ENCODE data around the gene CDK14.

Gene CDK14

DNA sequence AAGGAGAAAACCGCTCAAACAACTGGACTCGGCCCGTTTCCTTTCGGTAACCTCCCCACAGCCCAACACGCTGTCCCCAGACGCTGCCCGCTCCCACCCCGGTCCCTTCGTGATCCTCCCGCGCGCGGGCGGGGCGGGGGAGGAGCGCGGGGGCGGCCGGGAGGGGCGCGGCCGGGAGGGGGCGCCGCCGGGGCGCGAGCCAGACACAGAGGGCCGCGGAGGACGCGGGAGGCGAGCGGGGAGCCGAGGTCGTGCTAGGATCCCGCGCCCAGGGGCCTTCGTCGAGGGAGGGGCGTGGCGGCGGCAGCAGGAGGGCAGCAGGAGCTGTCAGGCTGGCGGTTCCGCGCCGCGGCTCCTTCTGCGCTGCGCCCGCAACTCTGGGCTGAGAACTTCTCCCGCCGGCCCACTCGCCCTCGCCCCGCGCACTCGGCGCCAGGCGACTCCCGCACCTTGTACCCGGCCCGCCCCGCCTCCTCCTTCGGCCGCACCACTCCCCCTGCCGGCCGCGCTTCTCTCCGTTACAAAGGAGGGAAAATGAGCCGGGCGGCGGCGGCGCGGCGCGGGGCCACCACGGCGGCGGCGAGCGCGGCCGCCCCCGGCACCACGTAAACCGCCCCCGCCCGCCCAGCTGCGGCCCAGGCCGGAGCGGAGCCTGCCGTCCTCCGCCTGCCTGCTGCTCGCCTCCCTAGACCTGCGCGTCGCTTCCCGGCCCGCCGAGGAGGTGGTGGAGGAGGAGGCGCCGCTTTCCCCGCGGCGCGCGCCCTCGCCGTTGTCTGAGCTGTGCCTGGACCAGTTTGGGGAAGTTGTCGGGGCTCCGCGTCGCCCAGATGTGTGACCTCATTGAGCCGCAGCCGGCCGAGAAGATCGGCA is at the start of gene CDK14:
CDK14 (plus strand) TSS at position 521 of the 870 bp plus-strand sequence; CDS start at position 828, 307 bp downstream.
- DNase-seq: peak; percentile 56

DNA sequence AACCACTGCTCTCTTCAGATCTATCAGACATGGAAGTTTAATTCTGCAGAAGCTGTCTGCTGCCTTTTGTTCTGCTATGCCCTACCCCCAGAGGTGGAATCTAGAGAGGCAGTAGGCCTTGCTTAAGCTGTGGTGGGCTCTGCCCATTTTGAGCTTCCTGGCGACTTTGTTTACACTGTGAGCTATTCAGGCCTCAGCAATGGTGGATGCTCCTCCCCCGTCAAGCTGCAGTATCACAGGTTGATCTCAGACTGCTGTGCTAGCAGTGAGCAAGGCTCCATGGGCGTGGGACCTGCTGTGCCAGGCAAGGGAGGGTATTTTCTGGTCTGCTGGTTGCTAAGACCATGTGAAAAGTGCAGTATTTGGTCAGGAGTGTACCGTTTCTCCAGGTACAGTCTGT is 45.1 kb upstream of the CDK14 start:
- DNase-seq: no peak

DNA sequence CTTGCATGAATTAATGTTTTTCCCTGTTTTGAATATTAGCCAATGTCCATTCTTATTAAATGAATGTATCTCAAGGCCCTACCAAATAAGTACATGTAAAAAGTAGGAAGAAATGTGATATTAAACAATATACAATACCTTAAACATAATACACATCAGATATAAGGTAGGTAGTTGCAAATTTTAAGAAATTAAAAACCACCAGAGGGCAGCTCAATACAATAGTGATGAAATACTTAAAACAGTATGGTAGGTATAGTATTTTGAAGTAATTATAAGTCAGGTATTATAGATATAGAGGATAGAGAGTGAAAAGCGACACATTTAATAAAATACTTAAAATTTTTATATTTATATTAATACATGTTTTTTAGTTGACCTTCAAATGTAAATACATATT is 43.6 kb upstream of the CDK14 start:
- DNase-seq: no peak

DNA sequence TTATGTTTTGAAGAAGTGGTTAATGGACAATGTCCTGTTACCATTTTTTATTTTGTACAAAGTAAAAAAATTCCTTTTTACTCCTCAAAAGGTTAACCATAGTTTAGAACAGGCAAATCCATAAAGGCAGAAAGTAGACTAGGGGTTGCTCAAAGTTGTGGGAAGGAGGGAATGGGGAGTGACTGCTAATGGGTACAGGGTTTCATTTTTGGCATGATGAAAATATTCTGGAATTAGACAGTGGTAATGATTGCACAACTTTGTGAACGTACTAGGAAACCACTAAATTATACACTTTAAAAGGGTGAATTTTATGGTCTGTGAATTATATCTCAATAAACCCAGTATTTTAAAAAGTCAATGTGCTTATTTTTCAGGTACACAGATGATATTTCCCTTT is 35.4 kb upstream of the CDK14 start:
- DNase-seq: no peak

DNA sequence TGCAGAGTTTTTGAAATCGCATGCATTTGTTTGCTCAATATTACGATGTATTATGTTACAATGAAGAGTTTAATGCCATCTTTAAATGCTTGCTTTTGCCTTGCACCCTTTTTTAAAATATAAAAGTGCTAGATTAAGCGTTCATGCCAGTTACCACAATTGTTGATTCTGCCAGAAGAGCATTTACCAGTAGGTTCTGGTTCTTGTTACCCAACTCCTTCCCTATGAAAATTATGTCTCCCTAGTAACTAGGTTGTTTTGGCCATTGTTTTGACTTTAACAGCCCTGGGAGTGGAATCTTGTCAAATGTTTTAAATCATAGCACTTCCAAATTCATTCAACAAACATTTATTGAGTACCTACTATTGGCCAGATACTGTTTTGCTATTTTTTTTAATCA is 32.8 kb upstream of the CDK14 start:
- no peak for DNase-seq

DNA sequence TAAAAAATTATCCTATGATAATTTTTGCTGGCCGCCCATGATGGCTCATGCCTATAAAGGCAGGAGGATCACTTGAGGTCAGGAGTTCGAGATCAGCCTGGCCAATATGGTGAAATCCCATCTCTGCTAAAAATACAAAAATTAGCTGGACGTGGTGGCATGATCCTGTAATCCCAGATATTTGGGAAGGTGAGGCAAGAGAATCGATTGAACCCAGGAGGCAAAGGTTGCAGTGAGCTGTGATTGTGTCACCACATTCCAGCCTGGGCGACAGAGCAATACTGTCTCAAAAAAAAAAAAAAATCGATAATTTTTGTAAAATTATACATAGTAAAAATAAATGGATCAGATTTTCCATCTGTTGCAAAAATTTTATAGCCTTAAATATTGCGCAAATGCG is 31.7 kb upstream of the CDK14 start:
- no peak for DNase-seq

DNA sequence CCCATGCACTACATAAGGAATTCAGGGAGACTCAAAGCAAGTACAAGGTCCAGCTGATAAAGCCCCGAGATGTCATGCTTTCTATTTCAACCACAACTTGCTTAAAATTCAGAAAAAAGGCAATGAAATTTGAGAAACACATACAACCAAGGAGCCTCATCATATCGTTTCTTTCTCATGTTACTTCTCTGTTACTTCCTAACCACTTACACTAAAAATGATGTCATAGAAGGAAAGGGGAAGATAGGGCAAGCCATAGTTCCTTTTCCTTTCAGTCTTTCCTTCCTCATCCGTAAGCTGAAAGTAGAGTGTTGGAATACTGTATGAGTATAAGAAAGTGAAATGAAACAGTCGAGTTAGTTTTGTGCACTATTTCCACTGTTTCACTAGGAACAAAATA is 27.9 kb upstream of the CDK14 start:
- DNase-seq: no peak

DNA sequence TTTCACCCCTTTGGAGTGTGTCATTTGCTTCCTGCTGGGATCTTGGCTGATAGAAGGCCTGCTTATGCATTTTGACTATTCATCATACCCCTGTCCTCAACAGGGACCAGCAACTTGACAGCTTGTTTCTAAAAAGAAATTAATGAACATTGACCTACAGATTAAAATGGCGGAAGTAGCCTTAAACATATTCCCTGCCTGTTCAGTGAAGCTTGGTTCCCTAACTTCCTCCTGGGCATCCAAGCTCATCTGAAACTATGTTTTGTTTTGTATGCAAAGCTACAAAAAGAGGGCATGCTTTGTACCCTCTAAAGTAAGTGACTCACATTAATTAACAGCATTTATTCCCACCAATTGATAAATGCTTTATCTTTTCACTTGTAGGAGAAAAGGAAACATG is 26.8 kb upstream of the CDK14 start:
- DNase-seq: no peak

DNA sequence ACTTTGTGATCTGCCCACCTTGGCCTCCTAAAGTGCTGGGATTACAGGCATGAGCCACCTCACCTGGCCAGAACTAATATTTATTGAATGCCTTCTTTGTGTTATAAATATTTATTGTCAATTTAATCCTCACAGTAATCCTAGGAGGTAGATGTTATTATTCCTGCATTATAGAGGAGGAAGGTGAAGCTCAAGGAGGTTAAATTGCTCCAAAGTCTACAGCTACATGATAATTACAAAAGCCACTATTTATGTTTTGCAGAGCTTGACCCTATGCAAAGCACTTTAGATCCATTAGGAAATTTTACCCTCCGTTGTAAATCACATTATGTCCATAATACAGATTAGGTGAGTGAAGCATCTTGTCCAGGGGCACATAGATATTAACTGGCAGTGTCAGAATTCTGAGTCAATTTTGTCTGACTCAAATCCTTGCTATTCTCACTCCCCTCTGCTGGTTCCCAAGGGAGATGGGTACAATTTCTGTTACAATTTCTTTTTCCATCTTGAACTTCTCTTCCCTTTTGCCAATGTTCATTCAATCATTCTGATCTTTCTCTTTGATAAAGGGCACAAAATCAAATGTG is 25.7 kb upstream of the CDK14 start:
- DNase-seq: no peak

DNA sequence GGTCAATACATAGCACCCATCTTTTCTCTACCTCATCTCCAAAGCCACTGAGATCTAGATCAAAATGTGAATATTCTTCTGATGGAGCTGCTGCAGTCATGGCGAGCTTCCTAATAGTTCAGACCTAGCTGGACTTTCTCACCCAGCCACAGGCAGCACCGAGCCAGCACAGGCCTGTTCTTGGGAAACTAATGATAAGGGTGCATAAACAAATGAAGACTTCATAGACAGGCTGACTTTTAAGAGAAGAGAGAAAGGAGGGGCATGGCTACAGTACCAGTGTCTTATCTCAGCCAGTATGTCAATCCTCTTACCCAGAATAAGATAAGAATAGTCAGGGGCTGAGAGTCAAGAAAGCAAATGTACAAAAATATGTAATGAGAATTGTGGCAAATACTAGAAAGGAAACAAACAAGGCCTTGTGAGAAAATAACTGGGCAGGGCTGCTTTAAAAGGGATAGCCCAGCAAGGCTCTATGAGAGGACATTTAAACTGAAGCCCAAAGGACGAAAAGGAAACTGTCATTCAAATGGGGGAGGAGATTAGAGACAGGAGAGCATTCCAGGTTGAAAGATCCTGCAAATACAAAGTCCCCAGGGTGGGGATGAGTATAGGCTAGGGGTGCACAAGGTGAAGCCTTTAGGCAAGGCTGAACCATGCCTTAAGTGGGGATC is 21.8 kb upstream of the CDK14 start:
- no peak for DNase-seq

DNA sequence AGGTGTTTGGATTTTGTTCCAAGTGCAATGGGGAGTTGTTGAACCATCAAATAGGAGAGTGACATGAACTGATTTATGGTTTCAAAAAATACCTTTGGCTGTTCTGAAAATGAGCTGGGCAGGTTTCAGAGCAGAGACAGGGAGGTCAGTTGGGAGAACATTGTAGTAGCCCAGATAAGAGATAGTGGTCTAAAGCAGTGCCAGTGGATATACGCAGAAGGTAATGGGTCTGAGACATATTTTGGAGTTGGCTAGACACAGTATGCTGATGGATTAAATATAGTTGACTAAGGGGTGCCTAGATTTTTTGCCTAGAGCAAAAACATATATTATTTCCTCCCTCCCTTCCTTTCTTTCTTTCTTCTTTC is 21.3 kb upstream of the CDK14 start:
- DNase-seq: no peak

DNA sequence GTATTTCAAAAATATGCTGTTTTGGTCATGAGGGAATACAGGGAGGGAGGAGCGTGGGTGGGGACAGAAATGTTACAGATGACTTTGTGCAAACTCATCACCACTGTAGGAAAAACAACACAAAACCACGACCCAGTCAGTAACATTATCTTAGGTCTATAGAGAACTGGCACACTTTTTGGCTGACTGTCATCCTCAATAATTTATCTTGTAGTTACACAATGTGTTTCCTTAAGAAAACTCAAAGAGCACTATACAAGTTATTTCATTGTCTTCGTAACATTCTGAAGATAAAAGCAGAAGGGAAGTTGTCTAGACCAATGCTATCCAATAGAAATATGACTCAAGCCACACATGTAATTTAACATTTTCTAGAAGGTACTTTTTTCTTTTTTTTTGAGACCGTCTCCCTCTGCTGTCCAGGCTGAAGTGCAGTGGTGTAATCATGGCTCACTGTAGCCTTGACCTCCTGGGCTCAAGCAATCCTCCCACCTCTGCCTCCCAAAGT is 16.9 kb upstream of the CDK14 start:
- DNase-seq: no peak

DNA sequence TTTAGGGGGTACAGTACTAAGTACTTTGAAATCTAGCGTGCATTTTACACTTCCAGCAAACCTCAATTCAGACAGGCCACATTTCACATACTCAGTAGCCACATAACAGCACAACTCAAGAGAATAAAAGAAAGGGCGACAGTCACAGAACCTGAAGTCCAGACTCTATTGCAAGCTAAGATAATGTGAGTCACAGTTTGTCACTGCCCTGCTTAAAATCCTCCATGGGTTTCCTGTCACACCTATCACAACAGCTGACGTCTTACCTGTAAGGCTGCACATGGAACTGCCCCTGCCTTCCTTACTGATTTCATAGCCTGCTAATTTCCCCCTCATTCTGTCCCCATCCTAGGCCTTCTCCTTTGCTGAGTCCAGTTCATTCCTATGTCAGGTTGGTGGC is 16.1 kb upstream of the CDK14 start:
- no peak for DNase-seq

DNA sequence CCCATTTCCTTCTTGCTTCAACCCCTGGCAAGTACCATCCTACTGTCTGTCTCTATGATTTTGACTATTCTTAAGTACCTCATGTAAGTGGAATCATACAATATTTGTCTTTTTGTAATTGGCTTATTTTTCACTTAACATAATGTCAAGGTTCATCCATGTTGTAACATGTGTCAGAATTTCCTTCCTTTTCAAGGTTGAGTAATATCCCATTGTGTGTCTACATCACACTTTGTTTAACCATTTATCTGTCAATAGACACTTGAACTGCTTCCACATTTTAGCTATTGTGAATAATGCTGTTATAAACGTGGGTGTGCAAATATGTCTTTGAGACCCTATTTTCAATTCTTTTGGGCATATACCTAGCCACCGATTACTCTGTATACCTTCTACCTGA is 14.0 kb upstream of the CDK14 start:
- no peak for DNase-seq

DNA sequence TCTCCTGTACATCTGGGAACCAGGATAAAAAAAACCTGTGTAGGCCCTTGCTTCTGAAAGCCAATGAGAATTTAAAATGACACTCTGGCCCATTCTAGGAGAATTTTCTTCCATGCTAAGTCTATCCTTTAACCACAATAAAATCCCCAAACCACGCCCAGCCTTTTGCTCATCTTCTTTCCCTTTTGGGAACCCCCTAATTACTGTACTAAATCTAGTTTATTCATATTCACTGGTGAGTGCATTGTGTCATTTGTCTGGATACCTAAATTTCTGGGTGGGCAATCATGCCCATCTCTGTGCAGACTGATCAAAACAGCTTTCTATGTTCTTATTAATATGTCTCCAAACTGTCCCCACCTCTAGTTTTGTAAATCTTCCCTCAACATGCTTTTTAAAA is 11.7 kb upstream of the CDK14 start:
- no peak for DNase-seq

DNA sequence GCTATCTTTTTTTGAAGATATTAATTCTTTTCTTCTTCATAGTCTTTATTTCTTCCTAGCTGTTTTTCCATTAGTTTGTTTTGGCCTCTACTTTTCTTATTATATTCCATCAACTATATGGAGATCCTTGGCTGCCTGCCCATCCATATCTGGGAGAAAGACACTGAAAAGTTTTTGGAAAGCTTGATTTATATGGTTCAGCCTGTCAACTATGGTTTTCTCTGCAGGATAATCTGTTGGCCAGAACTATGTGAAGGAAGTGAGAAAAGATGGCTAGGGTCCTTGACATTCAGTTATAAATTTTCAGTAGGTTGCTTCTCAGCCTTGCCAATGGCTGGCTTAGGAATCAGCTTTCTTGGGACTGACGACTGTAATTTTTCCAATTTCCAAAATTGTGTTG is 10.0 kb upstream of the CDK14 start:
- DNase-seq: no peak

DNA sequence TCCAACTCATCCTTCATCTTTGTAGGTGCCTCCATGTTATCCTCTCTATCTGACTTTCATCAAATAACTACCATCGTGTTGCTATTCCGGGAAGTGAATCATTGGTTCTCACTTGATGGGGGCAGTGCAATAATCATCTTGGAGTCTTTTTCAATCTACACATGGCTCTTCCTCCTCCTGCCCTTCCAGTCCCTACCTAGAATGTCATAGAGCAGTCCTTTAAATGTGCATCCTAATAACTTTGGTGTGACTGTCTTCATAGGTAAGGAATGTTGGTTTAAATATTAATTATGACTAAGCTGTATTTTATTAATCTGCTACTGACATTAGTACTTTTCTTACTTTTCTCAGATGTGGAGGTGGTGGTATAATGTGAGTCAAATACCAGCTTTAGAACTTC is 8.4 kb upstream of the CDK14 start:
- DNase-seq: no peak

DNA sequence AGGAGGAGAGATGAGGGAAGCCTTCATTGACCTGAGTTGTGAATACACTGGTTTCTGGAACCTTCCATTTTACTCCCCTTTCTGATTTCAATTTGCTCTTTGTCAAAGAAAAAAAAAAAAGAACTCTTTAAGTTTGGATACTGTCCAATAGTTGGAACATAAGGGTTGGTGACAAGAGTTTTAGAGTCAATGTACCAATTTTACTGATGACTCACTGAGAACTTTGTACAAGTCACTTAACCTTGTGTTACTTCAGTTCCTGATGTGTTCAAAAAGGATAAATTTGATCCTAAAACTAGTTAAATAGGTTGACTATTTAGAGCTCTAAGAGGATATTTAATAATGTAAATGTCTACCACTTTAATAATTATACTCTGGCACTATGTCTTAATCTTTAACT is 4.1 kb upstream of the CDK14 start:
- no peak for DNase-seq

DNA sequence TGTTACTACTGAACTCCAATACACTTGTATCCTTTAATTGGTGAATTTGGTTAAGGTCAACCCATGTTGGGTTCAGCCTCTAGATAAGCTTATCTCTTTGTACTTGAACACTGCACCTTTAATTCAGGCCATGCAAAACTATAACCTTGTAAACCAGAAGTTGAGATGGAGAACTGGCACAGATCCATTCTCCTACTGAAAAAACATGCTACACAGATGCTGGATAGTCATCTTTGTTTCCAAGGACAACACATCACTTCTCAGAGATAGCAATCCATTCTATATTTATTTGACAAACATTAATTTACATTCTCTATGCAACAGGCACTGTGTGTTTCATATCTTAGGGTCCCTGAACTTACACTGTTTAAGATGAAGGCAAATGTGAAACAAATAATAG is 2.9 kb upstream of the CDK14 start:
- no peak for DNase-seq

DNA sequence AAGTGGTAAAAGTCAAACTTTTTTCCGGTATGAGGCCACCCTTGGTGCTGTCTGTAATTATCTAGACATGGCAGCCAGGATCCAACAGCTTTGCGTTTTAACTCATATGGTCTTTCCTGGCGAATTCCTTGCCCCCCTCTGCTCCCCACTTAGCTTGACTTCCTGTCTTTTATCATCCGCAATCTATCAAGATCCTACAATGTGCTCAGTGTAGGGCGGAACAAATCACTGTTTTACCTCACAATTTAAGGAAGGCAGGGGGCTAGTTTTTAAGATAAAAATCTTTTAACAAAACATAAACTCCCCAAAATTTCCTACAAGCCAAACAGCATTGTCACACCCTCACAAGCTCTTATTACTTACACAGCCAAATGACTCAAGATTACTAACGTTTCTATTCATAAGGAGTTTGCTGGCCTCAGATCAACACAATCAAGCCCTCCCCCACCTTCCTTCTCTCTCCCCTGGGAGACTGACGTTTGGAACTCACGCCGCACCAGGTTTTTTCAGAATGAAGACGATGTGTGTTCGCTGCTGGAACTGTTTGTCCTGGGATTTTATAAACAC is 1.3 kb upstream of the CDK14 start:
- no peak for DNase-seq

DNA sequence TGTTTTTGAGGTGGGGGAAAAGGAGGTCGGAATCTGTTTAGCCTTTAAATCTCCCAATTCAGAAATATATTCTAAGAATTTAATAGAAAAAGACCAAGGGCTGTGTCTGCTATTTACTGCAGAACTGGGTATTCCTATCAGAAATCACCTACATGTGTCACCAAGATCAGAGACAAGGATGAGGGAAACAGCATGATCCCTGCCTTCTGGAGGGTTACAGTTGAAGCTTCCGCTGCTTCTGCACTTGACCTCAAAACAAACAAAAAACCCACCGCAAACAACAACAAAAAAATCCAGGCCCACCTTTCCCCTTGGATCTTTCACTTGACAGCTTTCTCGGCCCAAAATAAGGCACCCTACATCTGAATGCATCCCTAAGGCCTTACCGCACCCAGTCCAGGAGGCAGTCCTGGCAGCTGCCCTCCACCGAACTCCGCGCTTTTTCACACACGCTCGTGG is 750 bp upstream of the CDK14 start:
- DNase-seq: no peak

DNA sequence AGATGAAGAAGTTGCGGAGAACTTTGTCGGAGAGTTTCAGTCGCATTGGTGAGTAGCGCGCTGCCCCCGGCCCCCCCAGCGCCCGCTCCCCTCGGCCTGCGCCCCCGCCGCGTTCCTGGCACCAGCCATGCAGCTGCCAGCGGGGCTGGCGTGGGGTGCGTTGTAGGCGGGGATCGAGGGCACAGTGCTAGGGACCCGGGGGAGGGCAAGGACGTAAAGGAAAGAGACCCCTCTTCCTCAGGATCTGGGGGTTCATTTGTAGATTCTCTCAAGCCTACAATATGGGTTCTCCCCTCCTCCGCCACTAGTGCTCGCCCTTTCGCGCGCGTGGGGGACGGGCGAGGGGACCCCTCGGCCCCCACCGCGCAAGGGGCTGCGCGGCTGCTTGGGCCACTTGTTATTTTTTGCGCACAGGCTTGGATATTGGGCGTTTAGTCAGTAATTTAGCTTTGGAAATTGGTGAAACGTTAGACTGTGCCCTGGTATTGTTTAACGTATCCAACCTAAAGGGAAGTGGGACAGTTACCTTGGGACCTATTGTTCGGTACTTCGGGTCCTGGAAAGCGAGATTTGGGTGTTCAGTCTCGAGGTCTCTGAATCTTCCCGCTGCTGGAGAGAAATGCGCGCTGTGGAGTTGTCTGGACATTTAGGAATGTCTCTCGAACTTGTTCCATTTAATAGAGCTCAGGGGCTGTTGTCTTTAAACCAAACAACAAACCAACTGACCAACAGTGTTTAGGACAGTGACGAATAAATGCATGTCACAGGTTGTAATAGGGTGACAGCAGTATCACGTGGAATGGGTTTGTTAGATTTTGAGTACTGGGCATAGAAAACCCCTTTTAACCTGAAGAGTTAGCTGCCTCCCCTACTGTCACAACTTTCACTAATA is 796 bp downstream of the CDK14 start:
- DNase-seq: no peak

Measured in activated CD4-positive, alpha-beta T cell treated with anti-CD3 and anti-CD28 coated beads, Interleukin-2, Interleukin-6, amounts not matched to agents 100 ng/mL and 50 ng/mL, durations not matched to agents 16 hours and 8 hours (primary cell).